ACHN (cell line): ENCODE data around the gene NOL9.

Experiments
- DNase-seq: peaks from one replicate; pipeline ENCODE4 v3.0.0-alpha.2; 2015
- in situ Hi-C: cut with HindIII; loops from 2 replicates; pipeline ENCODE4 v1.10.0; 2017; ENCODE audit warnings: low sequenced_read_pairs, low pct_ligation_motif_present, low pct_unique_long_range_greater_than_20kb

Gene NOL9

DNA sequence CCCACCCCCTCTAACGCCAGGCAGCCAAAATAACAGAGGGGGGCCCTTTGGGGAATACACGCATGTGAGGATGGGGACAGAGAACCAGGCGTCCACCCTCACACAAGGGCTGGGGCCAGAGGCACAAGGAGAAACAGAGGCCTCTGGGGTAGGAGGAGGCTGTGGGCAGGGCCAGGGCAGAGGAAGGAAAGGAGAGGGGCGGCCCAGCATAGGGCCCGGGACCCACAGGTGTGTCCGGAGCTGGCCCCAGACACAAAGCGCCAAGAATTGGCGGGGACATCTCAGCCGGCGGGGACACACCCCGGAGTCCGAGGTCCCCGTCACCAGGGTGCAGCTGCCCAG lies 69.5 kb downstream of the NOL9 start:
- no peak for DNase-seq

DNA sequence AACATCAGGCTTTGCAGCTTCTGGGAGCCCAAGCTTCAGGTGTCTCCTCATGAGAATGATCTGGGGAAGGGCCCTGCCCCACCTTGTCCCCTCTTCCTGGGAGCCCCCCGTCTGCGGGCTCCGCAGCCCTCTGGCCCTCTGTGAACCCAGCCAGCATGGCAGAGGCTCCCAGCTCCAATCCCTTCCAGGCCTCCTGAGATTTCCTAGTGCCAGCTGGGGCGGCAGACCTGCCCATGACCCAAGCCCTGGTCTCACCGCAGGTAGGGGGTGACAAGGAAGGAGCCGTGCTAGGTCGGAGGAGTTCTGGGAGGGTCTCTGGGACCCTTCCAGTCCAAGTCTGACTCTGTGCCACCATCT lies 70.6 kb downstream of the NOL9 start:
- in situ Hi-C loops = no loop called here
- no peak for DNase-seq

More for the DNA sequence above, 69.5 kb downstream of the NOL9 start:
- in situ Hi-C loops = no loop called here

DNA sequence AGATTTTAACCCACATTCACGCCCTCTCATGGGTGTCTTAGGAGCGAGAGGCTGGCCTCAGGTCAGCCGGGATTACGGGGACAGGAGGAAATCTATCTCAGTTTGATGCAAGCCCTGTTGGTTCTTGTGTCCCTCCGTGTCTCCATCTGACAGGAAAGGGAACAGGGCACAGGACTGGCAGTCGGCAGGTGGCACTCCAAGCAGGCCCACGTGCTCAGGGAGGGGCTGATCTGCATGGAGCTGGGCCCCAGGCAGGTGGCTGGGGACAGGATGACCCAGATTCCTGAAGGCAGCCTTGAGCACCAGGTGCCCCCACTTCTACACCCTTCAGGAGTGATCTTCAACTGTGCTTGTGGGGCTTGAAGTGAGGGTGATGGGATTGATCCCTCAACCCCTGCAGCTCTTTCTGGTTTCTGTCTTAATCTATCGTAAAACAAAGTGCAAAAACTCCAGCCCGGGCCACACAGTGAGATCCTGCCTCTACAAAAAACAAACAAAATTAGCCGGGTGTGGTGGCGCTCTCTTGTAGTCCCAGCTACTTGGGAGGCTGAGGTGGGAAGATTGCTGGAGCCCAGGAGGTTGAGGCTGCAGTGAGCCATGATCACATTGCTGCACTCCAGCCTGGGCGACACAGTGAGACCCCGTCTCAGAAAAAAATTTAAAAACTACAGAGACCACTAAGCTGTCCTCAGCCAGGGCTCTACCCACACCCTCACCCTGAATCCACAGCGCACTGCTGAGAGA lies 71.1 kb downstream of the NOL9 start:
- in situ Hi-C loops = no loop called here
- DNase-seq = no peak

DNA sequence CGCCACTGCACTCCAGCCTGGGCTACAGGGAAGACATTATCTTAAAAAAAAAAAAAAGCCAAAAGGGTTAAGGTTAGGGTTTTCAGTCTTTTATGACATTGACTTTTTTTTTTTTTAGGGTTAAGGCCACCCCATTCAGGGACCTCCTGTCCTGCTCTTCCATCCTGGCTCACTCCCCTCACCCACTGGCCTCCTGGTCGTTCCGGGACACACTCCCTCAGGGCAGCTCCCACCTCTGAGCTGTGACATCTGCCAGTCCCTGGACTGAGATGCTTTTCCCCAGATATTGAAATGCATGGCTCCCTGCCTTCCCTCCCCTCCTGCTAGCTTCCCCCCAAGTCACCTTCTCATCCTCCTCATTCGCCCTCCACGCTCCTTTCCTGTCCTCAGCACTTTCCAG lies 72.5 kb downstream of the NOL9 start:
- in situ Hi-C loops = no loop called here
- DNase-seq = no peak

DNA sequence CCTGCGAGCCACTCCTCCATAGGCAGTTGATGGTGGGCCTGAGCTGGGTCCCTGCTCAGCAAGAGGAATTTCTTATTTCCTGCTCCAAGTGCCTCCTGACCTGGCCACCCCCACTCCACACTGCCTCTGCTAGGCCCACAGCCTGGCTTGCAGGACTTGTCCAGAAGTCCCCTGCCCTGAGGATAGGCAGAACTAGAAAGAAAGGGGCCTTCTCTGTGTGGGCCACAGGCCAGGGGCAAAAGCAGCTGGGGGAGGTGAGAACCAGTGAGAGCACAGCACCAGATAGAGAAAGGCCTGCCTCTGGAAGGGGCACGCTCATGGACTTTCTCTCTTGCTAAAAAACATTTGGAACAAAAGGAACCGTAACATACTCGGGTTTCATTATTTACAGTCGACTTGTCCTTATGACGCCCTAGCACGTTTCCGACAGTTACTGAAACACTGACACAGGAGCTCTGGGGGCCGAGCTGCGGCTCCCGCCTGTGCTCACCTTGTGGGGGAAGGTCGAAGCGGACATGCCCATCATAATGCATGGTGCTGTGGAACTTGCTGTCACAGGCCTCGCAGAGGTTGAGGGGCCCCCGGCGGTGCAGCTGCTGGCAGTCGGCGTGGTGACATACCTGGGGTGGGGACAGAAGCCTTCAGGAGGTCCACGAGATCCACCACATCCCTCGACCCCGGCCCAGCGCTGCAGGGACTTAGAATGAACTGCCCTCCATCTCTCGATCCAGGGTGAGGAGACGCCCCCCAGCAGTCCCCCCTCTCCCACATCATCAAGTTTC lies 77.1 kb downstream of the NOL9 start:
- no peak for DNase-seq
- in situ Hi-C loops = no loop called here

DNA sequence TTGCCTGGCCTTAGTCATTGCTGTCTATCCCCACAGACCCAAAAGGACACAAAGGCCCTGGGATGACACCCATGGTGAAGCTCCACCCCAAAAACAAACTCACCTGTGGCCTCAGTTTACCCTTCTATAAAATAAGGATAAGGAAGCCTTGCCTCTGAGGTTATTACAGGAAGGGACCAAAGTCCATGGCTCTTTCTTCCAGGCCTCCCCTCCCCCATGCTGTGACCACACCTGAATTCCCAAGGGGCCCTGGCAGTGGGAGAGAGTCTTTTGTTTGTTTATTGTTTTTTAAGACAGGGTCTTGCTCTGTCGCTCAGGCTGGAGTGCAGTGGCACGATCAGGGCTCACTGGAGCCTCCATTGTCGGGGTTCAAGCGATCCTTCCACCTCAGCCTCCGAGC lies 77.8 kb downstream of the NOL9 start:
- in situ Hi-C loops = no loop called here
- no peak for DNase-seq

DNA sequence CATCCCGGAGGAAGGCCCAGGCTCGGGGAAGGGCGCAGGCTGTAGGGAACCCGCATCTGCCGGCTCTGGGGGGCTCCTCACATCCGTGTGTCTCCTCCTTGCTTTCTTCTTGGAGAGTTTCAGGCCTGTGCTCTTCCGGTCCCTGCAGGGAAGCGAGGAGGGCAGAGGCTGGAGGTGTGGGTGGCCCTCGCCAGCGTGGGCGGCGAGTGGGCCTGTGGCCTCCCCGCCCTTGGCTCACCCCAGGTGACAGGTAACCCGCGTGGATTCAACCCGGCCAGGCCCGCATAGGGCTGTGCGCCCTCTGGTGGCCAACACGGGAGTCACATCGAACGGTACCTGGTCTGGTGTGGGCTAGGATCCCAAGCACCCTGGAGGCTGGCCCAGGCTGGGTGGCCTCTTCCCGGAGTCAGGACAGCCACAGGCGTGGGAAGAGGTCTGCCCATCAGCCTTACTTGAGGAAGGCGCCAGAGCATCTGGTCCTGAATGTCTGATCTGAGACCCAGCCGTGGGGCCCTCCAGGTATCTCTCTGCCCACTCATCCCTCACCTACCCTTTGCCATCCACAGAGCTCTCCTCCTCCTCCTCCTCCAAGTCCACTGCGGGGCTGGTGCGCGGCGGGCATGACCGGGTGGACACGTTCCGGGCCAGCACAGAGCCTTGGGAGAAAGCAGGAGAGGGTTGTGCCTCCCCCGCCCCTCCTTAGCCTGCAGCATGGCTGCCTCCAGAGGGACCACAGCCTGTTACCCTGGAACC lies 78.8 kb downstream of the NOL9 start:
- in situ Hi-C loops = no loop called here
- peak; percentile 37 for DNase-seq

DNA sequence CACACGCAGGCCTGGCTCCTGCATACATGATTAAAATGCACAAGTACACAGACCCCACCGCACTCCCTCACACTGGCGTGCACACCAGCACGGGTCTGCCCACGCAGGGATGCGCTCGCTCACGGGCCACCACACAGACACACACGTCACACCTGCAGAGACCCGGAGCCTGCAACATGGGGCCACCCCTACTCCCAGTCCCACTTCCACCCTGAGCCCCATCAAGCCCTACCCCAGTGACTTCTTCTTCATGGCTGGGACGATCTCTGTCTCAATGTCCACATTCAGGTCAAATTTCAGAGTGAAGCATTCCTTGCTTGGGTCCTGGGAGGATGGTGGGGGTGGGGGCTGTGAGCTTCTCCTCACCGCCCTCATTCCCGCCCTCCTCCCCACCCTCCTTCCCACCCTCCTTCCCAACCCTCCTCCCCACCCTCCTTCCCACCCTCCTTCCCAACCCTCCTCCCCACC lies 79.5 kb downstream of the NOL9 start:
- no peak for DNase-seq
- in situ Hi-C loops = no loop called here

DNA sequence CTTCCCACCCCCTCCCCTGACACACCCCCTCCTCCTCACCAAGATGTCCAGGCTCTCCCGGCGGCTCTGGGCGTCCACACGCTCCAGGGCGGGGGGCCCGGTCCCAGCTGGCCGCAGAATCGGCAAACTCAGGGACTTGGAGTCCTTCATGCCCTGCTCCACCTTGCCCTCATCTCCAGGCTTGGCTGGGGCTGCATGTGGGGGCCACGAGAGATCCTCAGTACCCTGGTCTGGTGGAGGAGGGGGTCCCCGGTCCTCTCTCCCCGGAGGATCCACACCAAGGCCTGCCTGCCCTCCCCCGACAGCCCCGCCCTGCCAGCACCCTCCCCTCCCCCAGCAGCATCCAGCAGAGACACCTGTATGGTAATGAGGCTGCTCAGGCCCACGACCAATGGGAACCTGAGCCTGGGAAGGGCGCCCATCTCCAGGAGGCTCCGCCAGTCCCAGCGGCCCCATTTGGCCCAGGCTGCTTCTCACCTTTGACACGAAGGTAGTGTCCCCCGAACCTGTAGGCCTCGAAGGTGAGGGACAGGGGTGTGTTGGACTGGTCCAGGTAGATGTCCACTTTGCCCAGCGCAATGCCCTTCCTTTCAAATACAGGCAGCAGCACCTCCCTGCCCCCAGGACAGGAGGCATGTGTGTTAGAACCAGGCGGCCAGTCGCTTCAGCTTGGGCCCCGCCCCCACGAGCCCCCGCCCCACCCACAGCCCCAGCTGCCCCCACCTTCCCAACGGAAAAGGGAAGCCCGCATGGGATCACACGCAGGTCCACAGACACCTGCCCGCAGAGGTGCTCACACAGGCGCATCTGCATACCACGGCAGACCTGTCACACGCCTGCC lies 80.1 kb downstream of the NOL9 start:
- in situ Hi-C loops = no loop called here
- DNase-seq = no peak

DNA sequence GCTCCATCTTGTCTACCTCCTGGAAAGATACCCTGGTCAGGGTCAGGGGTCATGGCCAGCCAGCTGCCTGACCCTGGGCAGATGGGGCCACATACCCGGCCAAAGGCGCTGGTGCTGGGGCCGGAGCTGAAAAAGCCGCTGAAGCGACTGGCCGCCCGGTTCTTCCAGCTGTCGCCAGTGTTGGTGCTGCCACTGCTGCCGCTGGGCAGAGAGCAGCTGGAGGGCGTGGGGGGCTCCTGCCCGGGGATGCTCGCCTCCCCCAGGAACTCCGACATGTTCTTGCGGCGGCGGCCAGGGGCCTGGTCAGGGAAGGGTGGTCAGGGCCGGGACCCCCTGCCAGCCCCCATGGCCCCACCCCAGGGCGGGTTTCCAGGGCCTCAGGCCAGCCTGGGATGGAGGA lies 81.2 kb downstream of the NOL9 start:
- in situ Hi-C loops = no loop called here
- DNase-seq = no peak

DNA sequence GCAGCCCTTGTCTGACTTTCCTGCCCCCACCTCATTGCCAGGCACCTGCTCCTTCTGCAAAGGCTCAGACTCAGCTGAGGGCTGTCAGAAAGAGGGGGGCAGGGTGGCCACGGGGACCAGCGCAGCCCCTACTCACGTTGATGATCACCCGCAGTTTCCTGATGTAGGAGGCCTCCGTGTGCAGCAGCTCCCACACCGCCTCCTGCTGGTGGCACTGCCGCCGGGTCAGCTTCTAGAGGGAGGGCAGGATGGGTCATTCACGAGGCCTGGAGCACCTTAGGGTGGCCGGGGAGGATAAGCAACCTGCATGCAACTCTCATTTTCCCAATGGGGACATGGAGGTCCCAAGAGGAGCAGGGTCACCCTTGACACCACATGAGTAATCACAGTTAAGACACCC lies 81.9 kb downstream of the NOL9 start:
- in situ Hi-C loops = no loop called here
- DNase-seq = no peak

DNA sequence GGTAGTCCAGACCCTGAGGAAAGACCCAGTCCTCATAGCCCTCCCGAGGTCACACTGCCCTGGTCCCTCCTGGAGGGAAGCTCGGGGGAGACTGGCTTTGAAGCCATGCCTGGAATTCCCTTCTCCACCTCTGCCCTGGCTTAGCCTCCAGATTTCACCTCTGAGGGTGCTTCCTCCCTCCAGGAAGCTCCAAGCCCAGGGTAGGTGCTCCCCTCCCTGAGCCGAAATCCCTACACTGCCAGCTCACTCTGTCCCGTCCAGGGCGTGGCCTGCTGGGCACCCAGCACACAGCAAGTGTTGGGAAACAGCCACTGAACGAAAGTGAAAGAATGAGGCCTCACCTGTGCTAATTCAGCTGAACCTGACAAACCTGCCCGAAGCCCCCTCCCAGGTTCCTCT lies 82.3 kb downstream of the NOL9 start:
- DNase-seq = no peak
- in situ Hi-C loops = no loop called here
